Naive B cell (primary cell): ENCODE measurements around the gene CALHM6. TPM values are rescaled to one million over a fixed set of nuclear protein-coding genes. Genes with fewer than 3 reads are reported as not detected.
A peak's percentile ranks its signal among the peaks of the same experiment; 100 is the strongest.

Experiments
- ATAC-seq, 2 donors: fragments of 150-1000 bp; cut with Tn5 transposase; 2 replicates each; pipeline ENCODE4 v1.10.0; 2021; ENCODE audit warnings: low read depth in 2 of 2, mild to moderate bottlenecking in 2 of 2, moderate library complexity in 2 of 2
- DNase-seq: peaks from one replicate; pipeline ENCODE4 v3.0.0; 2022
- H3K27ac Mint-ChIP-seq, 6 donors: one replicate each; pipeline ENCODE4 v1.8.0; 2020 to 2022; ENCODE audit warnings: mild to moderate bottlenecking in 6 of 6, mixed read lengths in 6 of 6, moderate library complexity in 5 of 6, inconsistent platforms in 2 of 6
- H3K27me3 Mint-ChIP-seq, 3 donors: one replicate each; pipeline ENCODE4 v1.8.0; 2021 to 2022; ENCODE audit warnings: mixed read lengths in 3 of 3, mild to moderate bottlenecking in 1 of 3
- H3K36me3 Mint-ChIP-seq, 2 donors: one replicate each; pipeline ENCODE4 v1.8.0; 2020 to 2022; ENCODE audit warnings: mixed read lengths in 2 of 2, inconsistent platforms in 1 of 2, mild to moderate bottlenecking in 1 of 2
- H3K4me1 Mint-ChIP-seq, 3 donors: one replicate each; pipeline ENCODE4 v1.8.0; 2020 to 2022; ENCODE audit warnings: mixed read lengths in 3 of 3, inconsistent platforms in 1 of 3, mild to moderate bottlenecking in 1 of 3, moderate library complexity in 1 of 3
- H3K4me3 Mint-ChIP-seq, 8 donors: one replicate each; pipeline ENCODE4 v1.8.0; 2020 to 2022; ENCODE audit warnings: mild to moderate bottlenecking in 8 of 8, mixed read lengths in 8 of 8, moderate library complexity in 8 of 8, inconsistent platforms in 2 of 8
- H3K9me3 Mint-ChIP-seq, 7 donors: one replicate each; pipeline ENCODE4 v1.8.0; 2020 to 2022; ENCODE audit warnings: mixed read lengths in 7 of 7, mild to moderate bottlenecking in 5 of 7, inconsistent platforms in 2 of 7, moderate library complexity in 1 of 7
- polyA plus RNA-seq, 6 donors: library from polyadenylated mRNA; unstranded; fragments of 300-500 nt; fragmentation: Illumina TruSeq; gene quantifications; one replicate each; pipeline ENCODE4 v1.2.3, GENCODE V29; 2021; ENCODE audit warnings: low read depth in 6 of 6

The CALHM6 gene
- polyA plus RNA-seq, 6 donors from 2014 or later = 687 to 1,118 (median 783) TPM

DNA sequence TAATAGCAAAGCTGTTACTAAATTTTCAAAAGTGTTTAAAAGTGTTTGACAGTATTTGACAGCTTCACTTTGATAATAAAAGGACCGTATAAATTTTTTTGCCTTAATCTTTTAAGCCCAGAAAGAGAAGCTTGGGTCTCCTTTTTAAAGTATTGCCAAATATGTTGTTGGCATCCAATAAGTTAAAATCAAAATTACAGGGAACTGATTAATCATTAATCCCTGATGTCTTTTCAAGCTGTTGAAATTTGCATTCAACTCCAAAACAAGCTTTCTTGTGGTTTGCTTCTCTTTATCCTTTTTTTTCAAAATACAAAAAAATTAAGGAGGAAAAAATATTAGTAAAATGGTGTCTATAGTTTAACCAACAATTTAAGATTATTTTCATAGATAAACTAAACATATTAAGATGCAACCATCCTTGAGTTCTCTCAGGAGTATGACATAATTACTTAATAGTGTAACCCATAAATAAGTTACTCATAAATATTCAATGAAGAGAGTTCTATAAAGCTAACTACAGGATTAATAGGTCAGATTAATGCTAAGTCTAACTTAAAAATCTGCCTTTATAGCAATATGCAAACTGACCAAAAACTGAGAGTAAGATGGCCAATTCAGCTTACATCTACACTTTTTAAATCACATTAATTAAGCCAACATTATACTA is 27.0 kb upstream of the CALHM6 start:
- DNase-seq (no peak), ATAC-seq (no peak)
- Mint-ChIP-seq H3K9me3 (no peaks in the 10 kb centered on the region), H3K27ac (no peak overlapping the region), H3K4me1 (peaks cover 4 to 9% (median 7%) of the 10 kb centered on the region in 3 donors), H3K27me3 (no peaks in the 10 kb centered on the region), H3K36me3 (peaks cover 8 to 12% of the 10 kb centered on the region in 2 donors), H3K4me3 (no peak overlapping the region)

- Mint-ChIP-seq H3K4me1 (peaks cover 4 to 10% (median 7%) of the 10 kb centered on the region in 3 donors), H3K4me3 (peak overlapping the region in 1 of 8 donors; percentile 6), H3K27ac (peak overlapping the region in 1 of 6 donors; percentile 44), H3K36me3 (peaks cover 8 to 12% of the 10 kb centered on the region in 2 donors), H3K27me3 (no peaks in the 10 kb centered on the region), H3K9me3 (no peaks in the 10 kb centered on the region)
- DNase-seq (no peak), ATAC-seq (no peak)
These were observed 24.6 kb upstream of the CALHM6 start for GRCh38 chr6:116436586-116436985.

DNA sequence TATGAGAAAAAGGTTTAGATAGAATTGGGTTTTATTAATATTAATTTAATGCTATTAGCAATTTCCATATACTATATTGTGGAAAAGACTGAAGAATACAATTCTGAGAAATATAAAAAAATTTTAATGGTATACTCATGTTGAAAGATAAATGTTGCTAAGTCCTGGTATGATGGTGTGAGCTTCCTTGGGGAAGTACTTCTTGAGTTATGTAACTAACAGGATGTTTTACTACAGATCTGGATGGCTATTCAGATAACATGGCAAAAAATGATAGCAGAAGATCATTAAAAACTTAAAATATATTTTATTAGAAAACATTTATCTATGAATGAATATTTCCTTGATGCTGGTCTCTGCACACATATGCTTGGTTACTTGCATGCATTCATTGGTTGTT is 23.5 kb upstream of the CALHM6 start:
- Mint-ChIP-seq H3K4me1 (peaks cover 4 to 10% (median 7%) of the 10 kb centered on the region in 3 donors), H3K27me3 (no peaks in the 10 kb centered on the region), H3K27ac (no peak overlapping the region), H3K36me3 (peaks cover 5 to 10% of the 10 kb centered on the region in 2 donors), H3K9me3 (no peaks in the 10 kb centered on the region), H3K4me3 (no peak overlapping the region)
- ATAC-seq (no peak), DNase-seq (no peak)

GRCh38 chr6:116438590-116439448 is 22.4 kb upstream of the CALHM6 start:
- Mint-ChIP-seq H3K36me3 (peaks cover 0 to 7% of the 10 kb centered on the region in 2 donors), H3K4me3 (peak overlapping the region in 1 of 8 donors; percentile 2), H3K9me3 (no peaks in the 10 kb centered on the region), H3K27ac (peak overlapping the region in 1 of 6 donors; percentile 61), H3K4me1 (peaks cover 4 to 11% (median 9%) of the 10 kb centered on the region in 3 donors), H3K27me3 (no peaks in the 10 kb centered on the region)
- DNase-seq = no peak
- no peak for ATAC-seq

DNA sequence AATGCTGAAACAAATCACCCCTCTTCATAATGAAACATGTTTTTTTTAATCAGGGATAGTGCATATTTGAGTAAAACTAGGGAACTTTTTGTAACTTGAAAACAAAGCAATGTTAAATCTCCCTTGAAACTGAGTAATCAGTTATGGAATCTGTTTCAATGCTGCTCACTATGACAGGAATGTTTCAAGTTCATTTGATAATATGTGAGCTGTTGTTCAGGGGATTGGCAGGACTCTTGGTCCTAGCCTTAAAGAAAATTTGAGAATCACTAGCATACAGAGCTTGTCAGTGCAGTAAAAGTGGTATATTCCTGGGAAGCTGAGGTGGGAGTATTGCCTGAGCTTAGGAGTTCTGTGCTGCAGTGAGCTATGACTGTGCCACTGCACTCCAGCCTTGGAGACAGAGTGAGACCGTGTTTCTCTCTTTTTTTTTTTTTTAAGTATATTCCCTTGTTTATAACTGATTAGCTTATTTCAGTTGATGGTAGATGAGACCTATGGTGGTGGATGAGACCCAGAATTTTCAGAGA is 21.6 kb upstream of the CALHM6 start:
- DNase-seq (no peak), ATAC-seq (no peak)
- Mint-ChIP-seq H3K9me3 (no peaks in the 10 kb centered on the region), H3K27me3 (no peaks in the 10 kb centered on the region), H3K36me3 (peaks cover 0 to 7% of the 10 kb centered on the region in 2 donors), H3K4me1 (peaks cover 9 to 18% (median 16%) of the 10 kb centered on the region in 3 donors), H3K4me3 (no peak overlapping the region), H3K27ac (peak overlapping the region in 1 of 6 donors; percentile 49)

GRCh38 chr6:116443105-116443504 is 18.1 kb upstream of the CALHM6 start:
- H3K4me1 Mint-ChIP-seq = peaks cover 18 to 33% (median 21%) of the 10 kb centered on the region in 3 donors
- H3K27ac Mint-ChIP-seq = no peak overlapping the region
- H3K36me3 Mint-ChIP-seq = no peaks in the 10 kb centered on the region
- no peaks in the 10 kb centered on the region for H3K27me3 Mint-ChIP-seq
- no peaks in the 10 kb centered on the region for H3K9me3 Mint-ChIP-seq
- ATAC-seq (no peak), DNase-seq (no peak)
- H3K4me3 Mint-ChIP-seq = no peak overlapping the region

- Mint-ChIP-seq H3K36me3 (no peaks in the 10 kb centered on the region), H3K4me1 (peaks cover 15 to 29% (median 22%) of the 10 kb centered on the region in 3 donors), H3K27ac (peak overlapping the region in 2 of 6 donors; percentile 30 to 71), H3K4me3 (peak overlapping the region in 1 of 8 donors; percentile 9), H3K27me3 (no peaks in the 10 kb centered on the region), H3K9me3 (no peaks in the 10 kb centered on the region)
- ATAC-seq (peak; percentile 67 to 72), DNase-seq (peak; percentile 20)
These were observed 17.1 kb upstream of the CALHM6 start for GRCh38 chr6:116444092-116444491.

DNA sequence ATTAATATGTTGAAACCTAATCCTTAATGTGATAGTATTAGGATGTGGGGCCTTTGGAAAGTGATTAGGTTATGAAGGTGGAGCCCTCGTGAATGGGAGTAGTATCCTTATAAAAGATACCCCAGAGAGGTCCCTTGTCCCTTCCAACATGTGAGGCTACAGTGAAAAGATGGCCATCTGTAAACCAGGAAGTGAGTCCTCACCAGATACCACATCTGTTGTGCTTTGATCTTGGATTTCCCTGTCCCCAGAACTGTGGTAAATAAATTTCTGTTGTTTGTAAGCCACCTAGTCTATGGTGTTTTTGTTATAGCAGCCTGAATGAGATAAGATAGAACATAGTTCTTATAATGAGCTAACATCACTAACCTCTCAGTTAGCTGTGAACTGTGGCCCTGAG is 16.6 kb upstream of the CALHM6 start:
- Mint-ChIP-seq H3K27ac (peak overlapping the region in 2 of 6 donors; percentile 28 to 71), H3K4me1 (peaks cover 15 to 29% (median 25%) of the 10 kb centered on the region in 3 donors), H3K36me3 (no peaks in the 10 kb centered on the region), H3K4me3 (no peak overlapping the region), H3K9me3 (no peaks in the 10 kb centered on the region), H3K27me3 (no peaks in the 10 kb centered on the region)
- DNase-seq = no peak
- ATAC-seq = no peak

DNA sequence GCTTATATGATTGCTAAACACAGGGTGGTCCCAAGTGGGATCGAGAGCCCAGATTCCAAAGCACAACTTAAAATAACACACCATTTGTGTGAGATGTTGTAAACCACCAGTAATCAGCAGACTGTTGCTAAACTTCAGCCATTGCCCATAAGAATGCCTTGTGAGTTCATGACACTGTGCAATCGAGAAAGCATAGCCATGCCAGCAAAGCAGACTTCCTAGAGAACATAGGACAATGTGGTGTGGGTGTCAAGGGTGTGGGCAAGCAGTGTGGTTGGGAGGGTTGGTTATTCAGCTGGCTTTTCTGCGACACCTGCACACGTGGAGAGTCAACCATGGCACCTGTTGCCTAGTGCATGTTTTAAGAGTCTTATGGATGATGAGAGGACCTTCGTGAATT is 16.1 kb upstream of the CALHM6 start:
- H3K4me3 Mint-ChIP-seq = peak overlapping the region in 1 of 8 donors; percentile 13
- H3K36me3 Mint-ChIP-seq = no peaks in the 10 kb centered on the region
- H3K27ac Mint-ChIP-seq = peak overlapping the region in 1 of 6 donors; percentile 28
- H3K9me3 Mint-ChIP-seq = no peaks in the 10 kb centered on the region
- no peaks in the 10 kb centered on the region for H3K27me3 Mint-ChIP-seq
- DNase-seq (no peak), ATAC-seq (no peak)
- H3K4me1 Mint-ChIP-seq = peaks cover 17 to 34% (median 30%) of the 10 kb centered on the region in 3 donors

- no peaks in the 10 kb centered on the region for H3K36me3 Mint-ChIP-seq
- peak; percentile 17 to 22 for ATAC-seq
These were observed 14.8 kb upstream of the CALHM6 start for GRCh38 chr6:116446399-116446798.

DNA sequence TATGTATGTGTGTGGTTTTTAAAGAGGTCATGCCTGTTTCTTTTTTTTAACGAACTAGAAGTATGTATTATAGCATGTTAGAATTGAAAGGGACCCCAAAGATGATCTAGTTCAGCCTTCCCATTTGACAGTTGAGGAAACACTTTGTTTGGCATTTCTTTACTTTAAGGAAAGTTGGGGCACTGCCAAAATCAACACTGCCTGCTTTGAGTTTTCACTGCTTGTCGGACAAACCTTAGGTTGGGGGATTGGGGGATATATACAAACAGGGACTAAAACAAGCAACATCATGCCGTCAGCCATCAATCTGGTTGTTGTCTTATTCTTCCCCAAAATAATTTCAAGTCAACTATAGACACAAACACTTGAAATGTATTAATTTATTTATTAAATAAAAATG is 14.1 kb upstream of the CALHM6 start:
- Mint-ChIP-seq H3K4me1 (peaks cover 34 to 48% (median 47%) of the 10 kb centered on the region in 3 donors), H3K36me3 (no peaks in the 10 kb centered on the region), H3K27me3 (no peaks in the 10 kb centered on the region), H3K9me3 (no peaks in the 10 kb centered on the region), H3K27ac (no peak overlapping the region), H3K4me3 (no peak overlapping the region)
- ATAC-seq (no peak), DNase-seq (no peak)

More at GRCh38 chr6:116446399-116446798, 14.8 kb upstream of the CALHM6 start:
- H3K4me3 Mint-ChIP-seq = no peak overlapping the region
- peaks cover 30 to 45% (median 43%) of the 10 kb centered on the region in 3 donors for H3K4me1 Mint-ChIP-seq
- H3K27ac Mint-ChIP-seq = no peak overlapping the region
- no peaks in the 10 kb centered on the region for H3K9me3 Mint-ChIP-seq
- no peak for DNase-seq
- no peaks in the 10 kb centered on the region for H3K27me3 Mint-ChIP-seq

GRCh38 chr6:116447496-116448011 is 13.6 kb upstream of the CALHM6 start:
- peaks cover 34 to 50% (median 48%) of the 10 kb centered on the region in 3 donors for H3K4me1 Mint-ChIP-seq
- DNase-seq (no peak), ATAC-seq (no peak)
- no peak overlapping the region for H3K27ac Mint-ChIP-seq
- no peaks in the 10 kb centered on the region for H3K27me3 Mint-ChIP-seq
- no peaks in the 10 kb centered on the region for H3K9me3 Mint-ChIP-seq
- H3K4me3 Mint-ChIP-seq = no peak overlapping the region
- H3K36me3 Mint-ChIP-seq = no peaks in the 10 kb centered on the region

- no peak overlapping the region for H3K4me3 Mint-ChIP-seq
- DNase-seq = no peak
- ATAC-seq = no peak
- no peaks in the 10 kb centered on the region for H3K9me3 Mint-ChIP-seq
- no peaks in the 10 kb centered on the region for H3K27me3 Mint-ChIP-seq
- no peaks in the 10 kb centered on the region for H3K36me3 Mint-ChIP-seq
- peaks cover 29 to 47% (median 43%) of the 10 kb centered on the region in 3 donors for H3K4me1 Mint-ChIP-seq
- peak overlapping the region in 2 of 6 donors; percentile 29 to 93 for H3K27ac Mint-ChIP-seq
These were observed 11.6 kb upstream of the CALHM6 start for GRCh38 chr6:116449565-116449964.
